Embryonic facial prominence (tissue), 1 donor: ENCODE results near the gene ETV1.
A peak's percentile ranks its signal among the peaks of the same experiment; 100 is the strongest.
"Not testable (repeated sequence)": the region's sequence is repeated elsewhere in the genome, so short reads cannot be mapped to it uniquely, and the experiment has no call there.

ENCODE experiments used
- DNase-seq: peaks from one replicate; pipeline ENCODE4 v3.0.0-alpha.2; 2016; ENCODE audit errors: extremely low spot score

Gene ETV1

DNA sequence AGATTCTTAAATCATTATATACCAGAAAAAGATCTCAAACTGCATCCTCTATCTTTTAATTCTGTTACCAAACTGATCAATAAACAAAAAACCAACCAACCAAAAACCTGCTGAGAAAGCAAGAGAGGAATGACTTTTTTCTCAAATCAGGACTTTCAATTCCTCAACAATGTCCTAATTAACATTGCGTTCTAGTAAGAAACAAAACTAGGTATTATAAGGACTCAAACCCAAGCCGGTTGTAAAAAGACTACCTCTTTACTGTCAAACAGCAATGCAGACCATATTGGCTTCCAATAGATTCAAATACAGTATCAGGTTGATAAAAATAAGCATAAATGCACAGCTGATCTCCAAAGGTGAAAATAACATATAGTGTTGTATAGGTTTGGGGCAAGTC is 57.3 kb downstream of the ETV1 start:
- no peak for DNase-seq

DNA sequence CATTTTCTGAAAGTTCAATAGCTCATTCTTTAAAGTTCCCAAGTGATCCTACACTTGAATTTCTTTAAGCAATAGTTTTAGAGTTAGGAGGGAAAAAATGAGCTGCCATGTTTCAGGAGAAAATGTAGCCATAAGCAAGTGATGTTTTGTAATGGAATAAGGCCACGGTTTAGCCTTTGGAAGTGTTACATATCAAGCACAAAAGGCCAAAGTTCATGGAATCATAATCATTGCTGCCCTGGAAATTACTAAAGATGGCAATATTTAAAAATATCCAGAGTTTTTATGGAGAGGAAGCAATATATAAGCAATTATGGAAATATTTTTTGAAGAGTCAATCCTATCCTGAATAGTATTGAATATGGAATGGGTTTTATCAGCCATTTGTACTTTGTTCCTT is 68.4 kb downstream of the ETV1 start:
- DNase-seq: no peak

DNA sequence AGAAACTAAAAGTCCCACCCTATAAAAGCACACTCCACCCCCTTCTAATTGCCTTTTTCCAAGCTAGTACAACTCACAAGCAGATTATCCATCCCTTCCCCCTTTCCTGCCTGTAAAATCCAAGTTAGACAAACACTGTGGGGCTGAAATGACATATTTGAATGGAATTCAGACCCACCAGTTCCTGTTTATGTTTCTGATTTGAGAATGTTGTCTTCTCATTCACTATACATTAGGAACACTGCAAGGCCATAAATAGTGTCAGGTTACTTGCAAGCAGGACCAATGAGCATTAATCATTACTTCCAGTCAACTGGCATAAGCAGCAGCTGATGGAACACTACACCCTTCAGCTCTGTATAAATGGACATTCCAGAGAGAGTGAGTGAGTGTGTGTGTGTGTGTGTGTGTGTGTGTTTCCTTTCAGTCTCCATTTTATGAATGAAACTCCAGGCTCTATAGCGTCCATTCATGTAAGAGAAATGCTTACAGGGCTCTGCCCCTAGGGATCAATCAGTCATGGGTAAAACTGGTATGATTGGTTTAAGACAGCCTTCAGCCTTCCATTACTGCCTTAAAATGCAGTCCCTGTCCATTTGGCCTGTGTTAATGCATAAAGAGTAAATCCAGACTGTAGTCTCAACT is 69.3 kb downstream of the ETV1 start:
- DNase-seq: peak; percentile 82

DNA sequence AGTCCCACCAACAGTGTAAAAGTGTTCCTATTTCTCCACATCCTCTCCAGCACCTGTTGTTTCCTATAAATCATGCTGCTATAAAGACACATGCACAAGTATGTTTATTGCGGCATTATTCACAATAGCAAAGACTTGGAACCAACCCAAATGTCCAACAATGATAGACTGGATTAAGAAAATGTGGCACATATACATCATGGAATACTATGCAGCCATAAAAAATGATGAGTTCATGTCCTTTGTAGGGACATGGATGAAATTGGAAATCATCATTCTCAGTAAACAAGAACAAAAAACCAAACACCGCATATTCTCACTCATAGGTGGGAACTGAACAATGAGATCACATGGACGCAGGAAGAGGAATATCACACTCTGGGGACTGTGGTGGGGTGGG is 71.1 kb downstream of the ETV1 start:
- DNase-seq: not testable (repeated sequence)

DNA sequence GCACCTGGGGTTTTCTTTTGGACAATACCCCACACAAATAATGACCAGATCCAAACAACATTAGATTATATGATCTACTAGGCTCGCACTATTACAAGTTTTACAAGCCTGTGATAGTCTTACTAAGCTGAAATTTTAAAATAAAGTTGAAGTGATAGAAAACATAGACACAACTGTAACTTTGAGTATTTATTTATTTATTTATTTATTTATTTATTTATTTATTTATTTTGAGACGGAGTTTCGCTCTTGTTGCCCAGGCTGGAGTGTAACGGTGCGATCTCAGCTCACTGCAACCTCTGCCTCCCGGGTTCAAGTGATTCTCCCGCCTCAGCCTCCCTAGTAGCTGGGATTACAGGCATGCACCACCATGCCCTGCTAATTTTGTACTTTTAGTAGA is 72.4 kb downstream of the ETV1 start:
- not testable (repeated sequence) for DNase-seq

DNA sequence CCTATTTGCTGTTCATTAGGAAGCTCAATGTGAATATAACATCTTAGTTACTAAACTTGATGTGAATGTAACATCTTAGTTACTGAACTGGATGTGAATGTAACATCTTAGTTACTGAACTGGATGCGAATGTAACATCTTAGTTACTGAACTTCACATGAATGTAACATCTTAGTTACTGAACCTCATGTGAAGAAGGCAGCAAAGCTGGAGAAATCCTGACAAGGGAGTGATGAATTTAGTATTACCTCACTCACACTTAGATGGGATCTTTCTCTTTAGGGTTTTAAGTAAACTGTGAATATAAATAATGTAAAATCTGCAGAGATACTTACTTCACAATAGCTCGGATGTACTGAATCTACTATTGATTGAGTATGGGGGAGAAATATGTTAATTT is 73.6 kb downstream of the ETV1 start:
- no peak for DNase-seq

DNA sequence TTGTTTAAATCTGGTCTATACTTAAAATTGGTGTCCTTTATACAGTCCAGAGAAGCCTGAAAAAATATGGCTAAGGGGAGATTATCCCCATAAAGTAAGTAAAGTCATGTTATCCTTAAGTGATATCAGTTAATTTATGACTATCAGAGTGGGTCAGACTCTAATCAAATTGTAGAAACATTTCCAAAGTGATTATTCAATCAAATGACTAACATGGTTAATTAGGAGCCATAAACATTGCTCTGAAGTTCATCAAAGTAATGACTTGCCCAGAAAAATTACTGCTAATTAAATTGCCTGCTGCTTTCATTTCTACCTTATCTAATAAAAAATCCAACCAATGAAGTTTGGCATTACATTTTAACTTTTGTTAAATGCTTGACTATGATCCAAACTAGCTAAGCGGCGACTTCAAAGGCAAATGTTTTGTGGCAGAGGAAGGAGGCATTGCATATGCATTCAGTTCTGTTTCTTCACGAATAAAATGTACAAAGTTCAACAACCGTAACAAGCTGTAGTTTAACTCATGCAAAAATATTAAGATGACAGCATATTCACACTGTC is 76.7 kb downstream of the ETV1 start:
- DNase-seq: no peak

DNA sequence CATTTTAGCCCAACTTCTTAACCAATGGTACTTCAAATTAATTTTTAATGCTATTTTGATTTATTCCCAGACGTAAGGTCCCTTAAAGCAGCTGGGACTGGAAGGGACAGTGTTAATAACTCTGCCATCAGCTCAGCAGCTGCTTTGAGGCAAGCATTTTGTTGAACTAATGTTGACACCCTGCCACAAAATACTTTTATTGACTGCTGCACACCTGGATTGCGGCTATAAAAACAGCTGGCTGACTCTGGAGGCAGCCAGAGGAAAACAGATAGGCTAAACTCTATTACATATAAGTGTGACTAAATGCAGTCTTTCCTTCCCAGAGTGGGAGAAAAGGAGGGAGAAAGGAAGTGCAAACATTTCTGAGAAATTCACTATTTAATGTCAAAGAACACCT is 77.6 kb downstream of the ETV1 start:
- no peak for DNase-seq

DNA sequence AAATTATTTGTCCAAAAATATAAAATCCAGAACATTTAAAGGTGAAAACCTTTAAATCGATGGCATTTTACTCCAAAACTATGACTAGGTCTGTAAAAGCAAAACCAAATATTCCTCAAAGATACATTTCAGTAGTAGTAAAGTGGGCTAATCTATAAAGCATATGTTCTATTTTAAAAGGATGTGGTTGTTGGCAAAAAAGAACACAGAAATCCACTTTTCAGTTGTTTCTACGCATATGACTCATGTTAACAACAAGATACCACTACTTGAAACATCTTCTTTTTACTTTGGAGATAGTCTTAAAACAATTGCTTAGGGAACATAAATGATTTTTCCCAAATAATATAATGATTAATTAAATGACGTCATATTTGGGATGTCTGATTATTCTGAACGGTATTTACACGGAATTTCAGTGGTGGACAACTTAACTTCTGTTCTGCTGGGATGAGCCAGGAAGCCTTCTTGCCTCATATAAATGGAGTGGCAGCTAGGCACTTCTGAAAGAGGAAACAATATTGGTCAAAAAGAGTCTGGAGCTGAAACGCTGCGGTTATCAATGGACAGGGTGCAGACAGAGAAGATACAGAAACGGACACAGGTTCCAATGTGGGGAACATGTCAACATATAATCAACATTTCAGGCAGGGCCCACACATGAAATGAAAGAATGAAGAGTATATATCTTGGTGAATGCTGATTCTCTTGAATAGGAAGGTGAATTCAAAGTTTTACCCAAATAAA is 78.5 kb downstream of the ETV1 start:
- no peak for DNase-seq

DNA sequence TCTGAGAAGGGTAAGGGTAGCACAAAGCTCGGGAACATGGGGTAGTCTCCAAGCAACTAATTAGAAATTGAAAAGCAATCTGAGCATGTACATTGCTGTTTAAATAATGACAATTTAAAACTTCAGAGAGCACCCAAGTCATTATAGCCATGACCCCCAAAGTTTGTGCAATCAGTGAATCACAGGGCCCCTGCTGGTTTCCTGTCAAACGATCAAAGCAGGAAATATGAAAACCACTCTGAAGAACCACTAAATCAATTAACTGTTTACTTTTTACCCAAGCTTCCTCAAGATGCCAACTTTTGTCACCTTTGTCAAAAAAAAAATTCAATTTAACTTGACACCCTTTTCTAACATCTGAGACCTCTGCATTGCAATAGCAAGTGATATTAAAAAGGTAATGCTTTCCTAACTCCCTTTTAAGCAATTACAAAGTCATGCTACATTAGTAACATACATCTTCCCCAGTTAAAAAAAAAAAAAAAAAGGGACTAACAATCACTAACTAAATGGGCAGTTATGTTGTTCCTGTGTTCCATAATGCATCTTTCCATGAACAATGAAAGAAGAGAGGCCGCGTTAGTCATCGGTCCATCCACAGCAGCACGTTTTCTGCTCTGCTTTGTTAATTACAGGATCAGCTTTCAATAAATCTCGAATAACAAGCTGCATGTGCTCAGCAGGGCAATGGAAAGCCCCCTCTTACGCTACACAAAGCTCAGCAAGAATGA is 80.6 kb downstream of the ETV1 start:
- no peak for DNase-seq

DNA sequence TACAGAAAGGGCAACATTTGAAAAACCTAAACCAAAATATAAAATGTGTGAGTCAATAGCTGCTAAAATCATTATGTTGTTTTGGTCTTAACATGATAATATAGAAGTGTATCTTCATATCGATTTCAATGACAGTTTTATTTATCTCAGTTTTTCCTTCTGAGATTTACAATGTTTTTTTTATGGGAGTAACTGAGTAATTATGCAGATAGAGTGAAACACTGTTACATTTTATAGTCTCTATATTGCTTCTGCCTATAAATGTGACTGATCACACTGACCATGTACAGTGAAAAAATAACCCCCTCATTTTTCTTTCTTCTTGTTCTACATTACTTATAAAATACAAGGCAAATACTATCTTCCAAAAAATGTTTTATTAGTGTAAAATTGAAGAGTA is 81.6 kb downstream of the ETV1 start:
- DNase-seq: no peak

DNA sequence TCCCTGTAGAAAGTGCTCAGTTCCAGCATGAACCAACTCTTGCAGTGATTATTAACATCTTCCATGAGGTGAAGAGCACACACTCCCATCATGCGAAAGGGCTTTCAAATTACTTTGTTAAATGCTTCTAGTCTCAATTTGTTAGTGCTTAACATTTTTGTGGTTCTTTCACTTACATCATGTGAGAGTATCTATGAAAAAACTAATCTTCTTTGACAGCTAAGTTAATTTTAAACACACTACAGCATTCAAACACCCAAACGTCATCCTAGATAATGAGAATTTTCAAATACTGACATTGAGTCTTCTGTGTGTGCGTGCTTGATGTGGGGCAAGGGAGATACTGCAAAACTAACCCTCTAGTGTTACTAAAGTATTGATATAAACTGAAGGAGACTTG is 84.8 kb downstream of the ETV1 start:
- no peak for DNase-seq

DNA sequence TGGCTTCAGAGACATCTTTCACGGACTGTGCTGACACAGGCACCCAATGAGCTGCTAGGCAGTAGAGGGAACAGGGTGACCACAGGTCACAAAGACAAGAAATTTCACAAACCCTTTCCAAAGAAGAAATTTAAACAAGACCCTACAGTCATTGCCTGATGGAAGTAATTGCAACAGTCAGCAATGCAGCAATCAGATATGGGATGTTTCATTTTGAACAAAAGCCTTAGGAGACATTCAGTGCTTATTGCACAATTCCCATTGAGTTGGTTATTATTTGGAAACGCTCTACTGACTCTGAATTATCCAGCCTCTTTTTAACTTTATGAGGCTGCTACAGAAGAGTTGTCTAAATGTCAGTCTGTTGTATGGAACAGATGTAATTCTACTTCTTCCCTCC is 85.5 kb downstream of the ETV1 start:
- DNase-seq: no peak

DNA sequence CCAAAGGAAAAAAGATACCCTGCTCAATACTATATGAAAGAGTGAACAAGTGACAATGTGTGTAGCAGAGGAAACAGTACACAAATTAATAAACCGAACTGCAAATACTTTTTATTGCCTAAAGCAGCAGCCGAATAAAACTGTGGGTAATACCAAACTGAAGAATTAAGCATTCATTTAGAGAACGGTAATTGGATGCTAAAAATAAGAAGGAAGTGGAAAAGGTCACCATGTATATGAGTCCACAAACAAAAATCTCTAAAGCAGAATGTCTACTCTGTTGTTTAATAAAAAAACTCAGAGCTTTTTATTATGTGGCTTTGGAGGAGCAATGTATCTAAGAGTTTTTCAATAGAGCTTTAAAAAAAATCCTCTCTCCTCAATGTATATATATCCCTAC is 87.9 kb downstream of the ETV1 start:
- DNase-seq: no peak

DNA sequence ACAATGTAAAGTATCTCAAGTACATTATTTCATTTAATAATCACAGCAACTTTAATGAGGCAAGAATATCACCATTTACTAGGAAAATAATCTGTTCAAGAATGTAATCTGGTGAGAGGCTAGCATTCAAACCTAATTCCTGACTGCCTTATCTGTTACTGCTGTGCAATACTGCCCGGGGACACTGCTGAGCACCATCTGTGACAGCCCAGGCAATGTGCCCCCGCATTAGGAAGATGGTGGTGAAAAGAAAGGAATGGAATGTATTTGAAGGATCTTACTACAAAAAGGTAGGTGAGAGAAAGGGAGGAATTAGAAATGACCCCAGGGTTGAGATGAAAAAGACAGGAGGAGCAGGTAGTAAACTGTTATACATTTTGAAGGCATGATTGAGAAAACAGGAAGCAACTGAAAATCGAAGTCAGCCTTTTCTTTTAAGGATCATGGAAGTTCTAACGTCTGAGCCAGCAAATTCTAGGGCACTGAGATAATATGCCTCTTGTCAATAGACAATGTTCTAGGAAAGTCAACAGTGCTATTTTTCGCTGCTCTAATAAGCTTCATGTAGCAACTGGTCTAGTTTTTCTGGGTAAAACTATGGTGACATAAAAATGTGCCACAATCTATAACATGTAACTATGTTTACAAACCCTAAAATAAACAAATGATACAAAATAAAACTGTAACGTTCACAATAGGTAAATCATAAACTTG is 90.4 kb downstream of the ETV1 start:
- no peak for DNase-seq

DNA sequence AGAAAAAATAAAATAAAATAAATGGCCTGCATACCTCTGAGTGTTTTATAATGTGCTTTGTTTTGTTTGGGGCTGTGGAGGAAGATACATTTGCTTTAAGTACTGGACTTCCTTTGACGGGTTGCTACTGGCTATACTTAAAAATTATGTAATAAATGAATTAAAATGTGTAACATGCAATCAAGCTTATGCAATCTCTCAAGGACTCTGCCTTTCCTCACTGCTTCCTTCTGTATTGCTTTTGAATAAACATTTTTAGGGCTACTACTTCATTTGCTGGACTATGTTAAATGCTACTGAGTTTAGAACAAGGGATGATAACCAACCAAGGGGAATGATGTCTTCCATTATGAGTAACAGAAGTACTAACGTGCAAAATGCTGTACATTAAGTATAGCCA is 91.6 kb downstream of the ETV1 start:
- no peak for DNase-seq

DNA sequence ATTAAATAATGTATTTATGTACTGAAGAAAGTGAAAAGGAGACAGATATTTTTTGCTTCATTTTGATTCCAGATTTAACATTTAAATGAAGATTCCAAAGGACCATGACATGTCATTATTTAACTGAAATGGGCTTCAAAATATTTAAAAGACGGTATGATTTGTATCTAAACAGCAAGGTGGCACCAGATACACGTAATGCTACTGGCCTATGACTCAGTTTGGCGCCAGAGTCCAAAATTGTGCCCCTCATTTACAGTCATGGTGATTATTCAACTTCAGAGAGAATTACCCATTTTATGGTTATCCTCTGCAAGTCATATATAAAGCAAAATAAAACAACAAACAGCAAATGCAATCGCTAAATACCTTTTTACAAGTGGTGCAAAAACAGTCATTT is 94.5 kb downstream of the ETV1 start:
- no peak for DNase-seq

DNA sequence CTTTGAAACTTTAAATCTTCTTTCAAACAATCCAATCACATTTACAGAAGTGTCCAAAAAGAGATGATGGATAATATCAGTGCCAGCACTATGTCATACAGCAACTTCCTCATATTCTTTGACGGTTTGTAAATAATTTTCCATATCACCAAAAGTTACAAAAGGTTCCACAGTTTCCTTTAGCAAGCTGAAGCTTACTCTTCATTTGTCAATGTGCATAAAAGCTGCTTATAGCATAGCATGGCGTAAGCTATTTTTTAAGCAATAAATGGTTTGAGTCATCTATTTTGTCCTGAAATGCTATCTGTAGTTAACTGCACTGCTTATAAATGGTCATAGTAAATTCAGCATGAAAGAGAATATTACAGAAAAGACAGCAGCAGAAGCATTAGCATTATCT is 95.1 kb downstream of the ETV1 start:
- DNase-seq: no peak

DNA sequence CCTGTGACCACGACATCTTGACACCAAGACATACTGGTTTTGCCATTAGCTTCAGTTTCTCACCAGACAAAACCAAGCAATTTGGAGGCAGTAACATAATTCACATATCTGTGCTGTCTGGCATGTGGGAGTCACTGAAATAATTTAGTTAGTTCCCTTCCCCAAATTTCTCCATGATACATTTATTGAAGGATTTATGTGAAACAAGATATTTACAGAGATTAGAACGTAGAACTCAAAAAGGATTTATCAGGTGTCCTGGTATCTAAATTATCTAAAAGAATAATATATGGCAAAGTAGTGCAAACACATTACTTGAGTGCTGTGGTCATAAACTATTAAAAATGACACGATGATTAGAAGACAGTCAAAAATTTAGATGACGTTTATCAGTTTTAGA is 98.7 kb downstream of the ETV1 start:
- no peak for DNase-seq

DNA sequence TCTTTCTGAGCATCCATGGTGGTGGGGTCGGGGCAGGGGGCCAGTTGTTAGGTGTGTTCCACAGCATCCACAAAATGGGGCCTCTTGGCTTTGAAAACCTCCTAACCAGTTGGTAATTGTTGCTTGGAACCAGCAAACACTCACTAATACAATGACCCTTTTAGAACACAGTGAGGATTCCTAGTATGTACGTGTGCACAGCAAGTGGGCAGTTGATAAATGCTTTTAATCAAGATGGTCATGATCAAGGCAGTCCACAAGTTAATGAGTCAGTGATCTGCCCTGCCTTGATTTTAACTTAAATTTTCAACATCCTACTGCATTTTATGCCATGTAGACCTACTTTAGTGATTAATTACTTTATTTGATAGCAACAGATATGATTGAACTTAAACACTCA is 103.1 kb downstream of the ETV1 start:
- DNase-seq: no peak

DNA sequence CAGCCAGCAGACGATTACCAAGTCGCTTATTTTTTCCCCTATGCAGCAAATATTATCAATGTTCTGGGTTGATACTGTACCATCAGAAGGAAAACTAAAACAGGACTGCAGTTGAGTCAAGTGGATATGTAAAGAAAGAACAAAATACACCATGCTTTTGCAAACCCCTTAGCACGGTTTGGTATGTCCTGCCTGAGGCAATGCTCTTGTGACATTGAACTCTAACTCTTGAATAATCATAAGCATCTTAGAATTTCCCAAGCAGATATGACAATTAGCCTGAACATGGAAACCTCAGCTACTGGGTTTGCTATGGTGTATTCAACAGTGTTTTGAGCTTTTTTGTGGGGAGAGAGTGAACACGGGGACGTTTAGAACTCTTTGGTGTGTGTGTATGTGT is 107.4 kb downstream of the ETV1 start:
- no peak for DNase-seq

DNA sequence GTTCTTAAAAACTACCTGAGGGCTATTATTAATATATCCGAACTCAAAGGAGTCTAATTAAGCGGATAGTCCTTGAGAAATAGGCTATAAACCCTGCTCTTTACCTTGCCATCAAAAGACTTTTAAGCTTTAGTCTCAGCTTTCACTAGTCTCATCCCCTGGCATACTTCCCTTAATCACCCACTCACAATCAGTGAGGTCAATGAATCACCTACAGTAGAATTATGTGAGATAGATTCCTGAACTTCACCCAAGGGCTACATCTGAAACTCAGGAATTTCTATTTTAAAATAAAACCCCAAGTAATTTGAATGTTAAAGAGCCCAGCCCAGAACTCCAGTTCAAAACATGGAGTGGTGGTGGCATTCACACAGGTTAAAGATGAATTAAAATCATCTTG is 108.7 kb downstream of the ETV1 start:
- no peak for DNase-seq
